Thymus (tissue), 11 donors: ENCODE results near the gene PRKCA. TPM values are rescaled to one million over a fixed set of nuclear protein-coding genes. Genes with fewer than 3 reads are reported as not detected.
"Not testable (repeated sequence)": the region's sequence is repeated elsewhere in the genome, so short reads cannot be mapped to it uniquely, and the experiment has no call there.

ENCODE experiments used
- DNase-seq, 9 donors: peaks; one replicate each; pipeline ENCODE4 v3.0.0-alpha.2; 2013; ENCODE audit warnings: low spot score in 9 of 9, low read depth in 6 of 9, missing footprints in 1 of 9
- H3K27ac ChIP-seq, 2 donors: one replicate each; pipeline ENCODE4 v1.5.1; 2013; ENCODE audit warnings: control low read depth in 1 of 2, low read depth in 1 of 2, low read length in 1 of 2, mild to moderate bottlenecking in 1 of 2, moderate library complexity in 1 of 2
- H3K27me3 ChIP-seq, 2 donors: one replicate each; pipeline ENCODE4 v1.5.1; 2013; ENCODE audit warnings: low read length in 1 of 2; ENCODE audit not compliant: control insufficient read depth in 2 of 2, insufficient read depth in 1 of 2
- H3K36me3 ChIP-seq, 2 donors: one replicate each; pipeline ENCODE4 v1.5.1; 2013; ENCODE audit warnings: low read length in 1 of 2, mild to moderate bottlenecking in 1 of 2, moderate library complexity in 1 of 2; ENCODE audit not compliant: control insufficient read depth in 2 of 2, insufficient read depth in 2 of 2
- H3K4me1 ChIP-seq, 2 donors: one replicate each; pipeline ENCODE4 v1.5.1; 2013; ENCODE audit warnings: low read length in 2 of 2; ENCODE audit not compliant: control insufficient read depth in 2 of 2, insufficient read depth in 2 of 2
- H3K4me3 ChIP-seq, 2 donors: one replicate each; pipeline ENCODE4 v1.5.1; 2013; ENCODE audit warnings: low read length in 2 of 2, control low read depth in 1 of 2, mild to moderate bottlenecking in 1 of 2
- H3K9me3 ChIP-seq, 2 donors: one replicate each; pipeline ENCODE4 v1.5.1; 2013; ENCODE audit warnings: low read length in 1 of 2, mild to moderate bottlenecking in 1 of 2; ENCODE audit not compliant: control insufficient read depth in 2 of 2, insufficient read depth in 1 of 2
- WGBS: extraction: QIAGEN DNeasy Blood & Tissue Kit; methylation state at CpG from one replicate; pipeline ENCODE4 v1.1.7; 2013; 5-methylcytosine and 5-hydroxymethylcytosine counted together
- polyA plus RNA-seq: library from polyadenylated mRNA; stranded (reverse); fragments of 200-250 nt; gene quantifications from one replicate; pipeline ENCODE4 v1.2.3, GENCODE V29; 2013
- total RNA-seq: library from RNA; stranded (reverse); fragments of 120-200 nt; gene quantifications from one replicate; pipeline ENCODE4 v1.2.4, GENCODE V29; 2013
- donor health status: healthy.

PRKCA gene
- total and polyA plus RNA-seq, 2 donors: 2.7 to 3.2 TPM

GRCh38 chr17:66387392-66387981, 85.1 kb downstream of the PRKCA start:
- H3K4me3 ChIP-seq: no peak overlapping the region
- no peaks in the 10 kb centered on the region for H3K9me3 ChIP-seq
- DNase-seq: no peak
- no peaks in the 10 kb centered on the region for H3K27me3 ChIP-seq
- no peaks in the 10 kb centered on the region for H3K36me3 ChIP-seq
- WGBS: 84% methylated on average over 7 of the region's 7 CpGs
- H3K27ac ChIP-seq: no peak overlapping the region
- peaks cover 0 to 15% of the 10 kb centered on the region in 2 donors for H3K4me1 ChIP-seq

DNA sequence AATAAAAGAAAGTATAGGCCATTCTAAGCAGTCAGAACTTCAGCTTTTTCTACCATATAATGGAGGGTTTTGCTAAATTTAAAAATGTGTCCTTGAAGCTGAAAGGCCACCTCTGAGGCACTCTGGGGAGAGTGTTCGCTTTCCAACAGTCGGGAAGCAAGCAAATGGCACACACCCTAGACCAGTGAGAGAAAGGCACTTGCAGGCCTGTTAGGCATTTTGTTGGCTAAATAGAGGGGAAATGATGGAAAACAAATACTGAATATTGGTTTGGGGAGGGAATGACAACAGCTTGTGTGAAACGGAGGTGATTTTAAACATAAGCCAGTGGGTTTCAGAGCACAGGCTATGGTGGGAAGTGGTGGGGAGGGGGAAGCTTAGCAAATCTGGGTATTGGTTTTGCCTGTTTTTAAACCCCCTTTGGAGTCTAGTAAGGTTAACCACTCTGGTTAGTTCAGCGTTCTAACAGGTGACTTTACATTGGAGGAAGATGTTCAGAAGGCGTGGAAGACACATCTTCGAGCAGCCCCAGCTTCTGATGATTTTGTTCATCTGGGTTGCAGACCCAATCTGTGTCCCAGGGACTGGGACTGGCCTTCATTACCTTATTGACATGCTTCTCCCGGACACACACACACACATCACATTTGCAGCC, 90.5 kb downstream of the PRKCA start:
- H3K36me3 ChIP-seq: no peaks in the 10 kb centered on the region
- no peaks in the 10 kb centered on the region for H3K9me3 ChIP-seq
- peaks cover 0 to 25% of the 10 kb centered on the region in 2 donors for H3K4me1 ChIP-seq
- H3K4me3 ChIP-seq: no peak overlapping the region
- no peak for DNase-seq
- WGBS: 93% methylated on average over 7 of the region's 7 CpGs
- no peaks in the 10 kb centered on the region for H3K27me3 ChIP-seq
- H3K27ac ChIP-seq: no peak overlapping the region

- no peak for DNase-seq
- Histone ChIP-seq H3K27me3 (no peaks in the 10 kb centered on the region), H3K27ac (no peak overlapping the region), H3K36me3 (no peaks in the 10 kb centered on the region), H3K4me3 (no peak overlapping the region), H3K9me3 (no peaks in the 10 kb centered on the region), H3K4me1 (peaks cover 0 to 42% of the 10 kb centered on the region in 2 donors)
Measured at GRCh38 chr17:66395961-66396360, 93.5 kb downstream of the PRKCA start.

DNA sequence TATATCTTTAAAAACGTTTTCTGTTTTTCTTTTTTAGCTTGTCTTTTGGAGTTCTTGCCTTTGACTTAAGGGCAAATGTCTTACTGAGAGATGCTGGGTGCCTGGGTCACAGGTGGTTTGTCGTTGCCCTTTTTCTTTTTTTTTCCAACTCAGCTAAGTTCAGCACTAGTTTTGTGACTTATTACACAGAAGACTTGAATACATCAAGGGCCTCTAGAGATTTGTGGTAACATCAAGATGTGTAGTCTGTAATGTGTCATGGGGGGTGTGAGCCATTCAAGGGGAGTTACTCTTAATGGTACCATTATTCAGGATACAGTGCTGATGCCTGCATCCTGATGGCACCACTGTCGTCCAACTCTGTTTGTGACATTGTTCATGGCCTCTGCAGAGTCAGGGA, 95.1 kb downstream of the PRKCA start:
- Histone ChIP-seq H3K36me3 (no peaks in the 10 kb centered on the region), H3K9me3 (no peaks in the 10 kb centered on the region), H3K27me3 (no peaks in the 10 kb centered on the region), H3K4me3 (no peak overlapping the region), H3K4me1 (peaks cover 0 to 40% of the 10 kb centered on the region in 2 donors), H3K27ac (no peak overlapping the region)
- 82% methylated on average over 3 of the region's 3 CpGs for WGBS
- peak in 2 of 9 donors; percentile 20 to 63 for DNase-seq

DNA sequence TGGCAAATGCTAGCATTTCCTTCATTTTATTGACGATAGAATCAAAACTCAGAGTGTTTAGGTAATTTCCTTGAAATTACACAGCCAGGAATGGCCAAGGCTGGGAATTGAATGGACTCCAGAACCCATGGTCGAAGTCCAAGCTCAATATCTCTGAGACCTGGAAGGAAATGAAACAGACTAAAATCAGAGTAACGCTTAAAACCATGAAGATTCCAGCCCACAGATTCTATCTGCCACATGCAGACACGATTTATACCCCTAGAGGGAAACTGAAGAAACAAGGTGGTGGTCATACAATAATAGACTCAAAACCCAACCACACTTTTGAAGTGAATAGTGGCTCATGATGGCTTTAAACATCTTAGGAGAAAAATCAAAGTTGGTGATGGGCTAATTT, 95.6 kb downstream of the PRKCA start:
- peaks cover 0 to 34% of the 10 kb centered on the region in 2 donors for H3K4me1 ChIP-seq
- H3K27me3 ChIP-seq: no peaks in the 10 kb centered on the region
- DNase-seq: no peak
- WGBS: 69% methylated on average over 4 of the region's 4 CpGs
- no peak overlapping the region for H3K4me3 ChIP-seq
- H3K36me3 ChIP-seq: no peaks in the 10 kb centered on the region
- no peaks in the 10 kb centered on the region for H3K9me3 ChIP-seq
- H3K27ac ChIP-seq: no peak overlapping the region

- H3K4me1 ChIP-seq: peaks cover 0 to 29% of the 10 kb centered on the region in 2 donors
- no peaks in the 10 kb centered on the region for H3K9me3 ChIP-seq
- no peak for DNase-seq
- no peaks in the 10 kb centered on the region for H3K36me3 ChIP-seq
- WGBS: 96% methylated on average over 8 of the region's 8 CpGs
- no peak overlapping the region for H3K4me3 ChIP-seq
- H3K27me3 ChIP-seq: no peaks in the 10 kb centered on the region
- H3K27ac ChIP-seq: no peak overlapping the region
Measured at GRCh38 chr17:66398617-66399016, 96.2 kb downstream of the PRKCA start.

- Histone ChIP-seq H3K27me3 (no peaks in the 10 kb centered on the region), H3K4me3 (no peak overlapping the region), H3K4me1 (peaks cover 0 to 35% of the 10 kb centered on the region in 2 donors), H3K27ac (peak overlapping the region in 1 of 2 donors; percentile 68), H3K9me3 (no peaks in the 10 kb centered on the region), H3K36me3 (no peaks in the 10 kb centered on the region)
- DNase-seq: peak in 4 of 9 donors; percentile 26 to 73 (median 32)
- WGBS: 67% methylated on average over 3 of the region's 3 CpGs
Measured at GRCh38 chr17:66399441-66399840, 97.0 kb downstream of the PRKCA start.

DNA sequence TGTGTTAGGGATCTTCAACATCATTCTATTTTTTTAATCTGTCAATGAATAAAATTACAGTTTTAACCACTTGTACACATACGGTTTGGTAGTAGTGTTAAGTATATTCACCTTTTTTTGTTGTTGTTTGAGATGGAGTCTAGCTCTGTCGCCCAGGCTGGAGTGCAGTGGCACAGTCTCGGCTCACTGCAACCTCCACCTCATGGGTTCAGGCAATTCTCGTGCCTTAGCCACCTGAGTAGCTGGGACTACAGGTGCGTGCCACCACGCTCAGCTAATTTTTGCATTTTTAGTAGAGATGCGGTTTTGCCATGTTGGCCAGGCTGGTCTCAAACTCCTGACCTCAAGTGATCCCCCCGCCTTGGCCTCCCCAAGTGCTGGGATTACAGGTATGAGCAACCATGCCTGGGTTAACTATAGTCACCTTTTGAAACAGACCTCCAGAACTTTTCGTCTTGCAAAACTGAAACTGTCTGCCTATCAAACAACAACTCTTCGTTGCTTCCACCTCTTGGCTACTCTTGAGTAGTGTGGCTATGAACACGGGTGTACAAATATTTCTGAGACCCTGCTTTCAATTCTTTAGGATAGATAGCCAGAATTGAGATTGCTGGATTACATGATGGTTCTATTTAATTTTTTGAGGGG, 97.8 kb downstream of the PRKCA start:
- peak overlapping the region in 1 of 2 donors; percentile 68 for H3K27ac ChIP-seq
- H3K27me3 ChIP-seq, H3K36me3 ChIP-seq, DNase-seq, H3K4me3 ChIP-seq, H3K9me3 ChIP-seq: not testable (repeated sequence)
- H3K4me1 ChIP-seq: peaks cover 0 to 40% of the 10 kb centered on the region in 2 donors
- WGBS: 96% methylated on average over 11 of the region's 11 CpGs

DNA sequence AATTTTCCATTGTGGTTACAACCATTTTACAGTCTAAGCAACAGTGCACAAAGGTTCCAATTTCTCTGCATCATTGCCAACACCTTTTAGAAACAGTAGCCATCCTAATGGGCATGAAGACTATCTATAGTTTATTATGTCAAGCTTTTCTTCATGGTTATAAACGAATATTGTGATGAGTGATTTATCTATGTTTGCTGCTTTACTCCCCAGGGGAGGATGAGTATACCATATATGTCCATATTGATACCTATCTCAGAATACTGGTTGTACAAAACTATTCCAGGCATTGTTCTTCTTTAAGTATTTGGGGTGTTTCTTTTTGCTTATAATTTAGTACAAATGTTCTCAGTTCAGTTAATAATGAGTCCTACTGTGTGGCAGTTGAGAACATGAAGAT, 98.3 kb downstream of the PRKCA start:
- Histone ChIP-seq H3K9me3 (no peaks in the 10 kb centered on the region), H3K4me3 (no peak overlapping the region), H3K4me1 (peaks cover 0 to 42% of the 10 kb centered on the region in 2 donors), H3K36me3 (no peaks in the 10 kb centered on the region), H3K27ac (no peak overlapping the region), H3K27me3 (no peaks in the 10 kb centered on the region)
- DNase-seq: no peak
- 0% methylated on average over 1 of the region's 1 CpG for WGBS
